Mesothelial cell of epicardium (in vitro differentiated cells): ENCODE data around the gene FAM222A. TPM values are rescaled to one million over a fixed set of nuclear protein-coding genes. Genes with fewer than 3 reads are reported as not detected.

ENCODE experiments used
- DNase-seq, 2 experiments: peaks; one replicate each; pipeline ENCODE4 v3.0.0; 2021; ENCODE audit warnings: low spot score in 2 of 2; ENCODE audit not compliant: unreplicated experiment in 2 of 2
- H3K27ac Mint-ChIP-seq: 2 replicates; pipeline ENCODE4 v1.8.0; 2021; ENCODE audit warnings: mixed read lengths
- H3K27me3 Mint-ChIP-seq: 2 replicates; pipeline ENCODE4 v1.8.0; 2021; ENCODE audit warnings: low read depth, mixed read lengths
- H3K36me3 Mint-ChIP-seq: 2 replicates; pipeline ENCODE4 v1.8.0; 2021; ENCODE audit warnings: mixed read lengths
- H3K4me1 Mint-ChIP-seq: 2 replicates; pipeline ENCODE4 v1.8.0; 2021; ENCODE audit warnings: mixed read lengths
- H3K4me3 Mint-ChIP-seq: 2 replicates; pipeline ENCODE4 v1.8.0; 2021; ENCODE audit warnings: mild to moderate bottlenecking, moderate library complexity, mixed read lengths
- H3K9me3 Mint-ChIP-seq: 2 replicates; pipeline ENCODE4 v1.8.0; 2021; ENCODE audit warnings: mixed read lengths
- total RNA-seq: library from RNA; stranded (reverse); gene quantifications from 3 replicates; pipeline ENCODE4 v1.2.1, GENCODE V29; 2021
- TF ChIP-seq, protein P1 (sequence below): fragments of 200-600 bp; sonication (generic); IDR thresholded peaks from one replicate; pipeline ENCODE4 v1.5.0; 2021; ENCODE audit warnings: antibody characterized with exemption; ENCODE audit not compliant: unreplicated experiment

Gene FAM222A
- total RNA-seq, 1 donor from 2014 or later, result 1.1 TPM

DNA sequence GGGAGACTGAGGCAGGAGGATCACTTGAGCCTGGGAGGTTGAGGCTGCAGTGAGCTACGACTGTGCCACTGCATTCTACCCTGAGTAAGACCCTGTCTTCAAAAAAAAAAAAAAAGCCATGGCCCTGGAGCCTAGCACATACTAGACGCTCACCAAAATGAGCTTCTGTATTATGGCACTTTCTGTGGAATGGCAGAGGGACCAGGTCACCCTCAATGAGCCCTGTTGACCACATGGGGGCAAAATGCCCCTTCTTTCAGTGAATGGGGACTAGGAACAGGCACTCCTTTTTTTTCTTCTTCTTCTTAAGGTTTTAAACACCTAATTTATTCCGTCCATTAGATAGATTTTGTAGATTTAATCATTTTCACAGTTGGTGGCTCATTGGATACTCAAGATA lies 50.5 kb downstream of the FAM222A start:
- Mint-ChIP-seq H3K27ac (no peak overlapping the region), H3K4me3 (no peak overlapping the region), H3K36me3 (no peaks in the 10 kb centered on the region), H3K4me1 (no peaks in the 10 kb centered on the region), H3K9me3 (no peaks in the 10 kb centered on the region), H3K27me3 (no peaks in the 10 kb centered on the region)
- no peak for DNase-seq
- TF ChIP-seq, protein P1, sequence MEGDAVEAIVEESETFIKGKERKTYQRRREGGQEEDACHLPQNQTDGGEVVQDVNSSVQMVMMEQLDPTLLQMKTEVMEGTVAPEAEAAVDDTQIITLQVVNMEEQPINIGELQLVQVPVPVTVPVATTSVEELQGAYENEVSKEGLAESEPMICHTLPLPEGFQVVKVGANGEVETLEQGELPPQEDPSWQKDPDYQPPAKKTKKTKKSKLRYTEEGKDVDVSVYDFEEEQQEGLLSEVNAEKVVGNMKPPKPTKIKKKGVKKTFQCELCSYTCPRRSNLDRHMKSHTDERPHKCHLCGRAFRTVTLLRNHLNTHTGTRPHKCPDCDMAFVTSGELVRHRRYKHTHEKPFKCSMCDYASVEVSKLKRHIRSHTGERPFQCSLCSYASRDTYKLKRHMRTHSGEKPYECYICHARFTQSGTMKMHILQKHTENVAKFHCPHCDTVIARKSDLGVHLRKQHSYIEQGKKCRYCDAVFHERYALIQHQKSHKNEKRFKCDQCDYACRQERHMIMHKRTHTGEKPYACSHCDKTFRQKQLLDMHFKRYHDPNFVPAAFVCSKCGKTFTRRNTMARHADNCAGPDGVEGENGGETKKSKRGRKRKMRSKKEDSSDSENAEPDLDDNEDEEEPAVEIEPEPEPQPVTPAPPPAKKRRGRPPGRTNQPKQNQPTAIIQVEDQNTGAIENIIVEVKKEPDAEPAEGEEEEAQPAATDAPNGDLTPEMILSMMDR, result no peak

DNA sequence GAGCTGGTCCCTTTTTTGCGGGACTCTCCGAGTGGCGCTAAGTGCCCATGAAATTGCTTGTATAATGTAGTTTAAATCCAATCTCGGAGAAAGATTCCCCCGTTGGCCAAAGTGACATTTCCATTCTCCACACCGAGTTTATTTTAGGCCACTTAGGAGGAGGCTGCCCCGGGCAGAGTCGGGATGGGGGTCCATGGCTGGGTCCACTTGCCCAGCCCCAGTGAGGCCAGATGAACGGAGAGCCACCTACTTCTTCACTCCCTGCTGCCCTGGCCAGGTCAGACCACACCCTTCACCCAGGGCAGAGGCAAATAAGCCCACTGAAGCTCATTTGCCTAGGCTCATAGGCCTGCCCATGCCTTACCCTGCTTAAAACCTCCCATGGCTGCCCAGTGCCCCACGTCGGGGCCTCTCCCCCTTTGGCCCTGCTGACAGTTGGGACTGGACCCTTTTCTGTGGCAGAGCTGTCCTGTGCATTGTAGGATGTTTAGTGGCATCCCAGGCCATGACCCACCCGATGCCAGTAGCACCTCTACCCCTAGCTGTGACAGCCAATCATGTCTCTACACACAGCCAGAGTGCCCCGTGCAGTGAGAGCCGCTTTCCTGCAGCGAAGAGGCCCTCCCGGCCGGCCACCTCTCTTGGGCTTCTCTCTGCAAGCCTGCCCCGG lies 51.3 kb downstream of the FAM222A start:
- Mint-ChIP-seq H3K27ac (no peak overlapping the region), H3K27me3 (no peaks in the 10 kb centered on the region), H3K9me3 (no peaks in the 10 kb centered on the region), H3K4me1 (no peaks in the 10 kb centered on the region), H3K36me3 (no peaks in the 10 kb centered on the region), H3K4me3 (no peak overlapping the region)
- TF ChIP-seq, protein P1, result no peak
- DNase-seq, result no peak

DNA sequence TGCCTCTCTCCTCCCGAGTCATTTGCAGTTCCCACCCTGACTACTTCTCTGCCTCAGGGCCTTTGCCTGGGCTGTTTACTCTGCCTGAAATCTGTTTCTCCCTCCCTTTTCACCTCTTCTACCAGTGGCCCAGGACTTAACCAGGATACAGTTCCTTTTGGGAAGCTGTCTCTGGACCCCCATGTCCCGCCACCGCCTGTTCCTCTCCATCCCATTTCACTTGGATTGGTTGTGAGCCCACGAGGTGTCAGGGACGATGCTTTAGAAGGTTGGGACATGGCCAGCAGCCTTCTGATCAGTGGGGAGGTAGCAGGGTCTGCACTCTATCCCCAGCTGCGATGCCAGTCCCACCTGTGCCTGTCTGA lies 51.8 kb downstream of the FAM222A start:
- Mint-ChIP-seq H3K27me3 (no peaks in the 10 kb centered on the region), H3K36me3 (no peaks in the 10 kb centered on the region), H3K4me1 (no peaks in the 10 kb centered on the region), H3K4me3 (no peak overlapping the region), H3K9me3 (no peaks in the 10 kb centered on the region), H3K27ac (no peak overlapping the region)
- TF ChIP-seq, protein P1, result no peak
- no peak for DNase-seq

DNA sequence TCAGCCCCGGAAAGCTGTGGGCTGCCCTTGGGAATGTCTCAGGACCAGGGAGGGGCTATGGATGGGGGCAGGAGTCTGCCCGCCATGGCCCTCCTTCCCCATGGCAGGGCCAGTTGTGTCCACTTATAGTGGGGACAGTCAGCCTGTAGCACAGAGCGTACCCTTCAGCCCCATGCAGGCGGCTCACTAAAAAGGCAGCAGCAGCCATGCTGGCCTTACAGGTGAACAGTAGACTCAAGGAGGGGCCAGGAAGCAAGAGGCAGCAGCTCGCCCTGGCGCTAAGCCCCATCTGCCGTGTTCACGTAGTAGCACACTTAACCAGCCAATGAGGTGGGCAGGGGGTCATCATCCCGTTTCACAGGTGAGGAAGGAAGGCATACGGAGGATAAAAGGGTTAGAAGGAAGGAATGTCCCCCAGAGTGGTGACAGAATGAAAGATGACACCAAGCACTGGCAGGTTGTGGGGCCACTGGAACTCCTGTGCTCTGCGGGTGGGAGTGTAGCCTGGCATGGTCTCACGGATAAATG lies 52.7 kb downstream of the FAM222A start:
- Mint-ChIP-seq H3K27me3 (no peaks in the 10 kb centered on the region), H3K9me3 (no peaks in the 10 kb centered on the region), H3K36me3 (no peaks in the 10 kb centered on the region), H3K4me3 (no peak overlapping the region), H3K27ac (no peak overlapping the region), H3K4me1 (no peaks in the 10 kb centered on the region)
- no peak for DNase-seq
- TF ChIP-seq, protein P1, result no peak

DNA sequence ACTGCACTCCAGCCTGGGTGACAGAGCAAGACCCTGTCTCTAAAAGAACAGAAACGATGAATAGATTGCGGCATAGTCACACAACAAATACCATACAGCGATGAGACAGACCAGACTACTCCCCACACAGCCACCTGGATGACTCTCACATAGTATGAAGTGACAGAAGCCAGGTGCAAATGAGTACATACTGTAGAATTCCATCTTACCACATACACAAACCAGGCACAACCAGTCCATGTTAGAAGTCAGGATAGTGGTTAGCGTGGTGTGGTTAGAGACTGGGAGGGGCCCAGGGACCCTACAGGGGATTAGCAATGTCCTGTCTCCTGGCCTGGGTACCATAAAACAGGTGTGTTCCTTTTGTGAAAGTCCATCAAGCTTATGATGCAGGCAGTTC lies 53.8 kb downstream of the FAM222A start:
- no peaks in the 10 kb centered on the region for H3K9me3 Mint-ChIP-seq
- no peaks in the 10 kb centered on the region for H3K4me1 Mint-ChIP-seq
- peaks cover 1% of the 10 kb centered on the region for H3K27me3 Mint-ChIP-seq
- no peaks in the 10 kb centered on the region for H3K36me3 Mint-ChIP-seq
- H3K4me3 Mint-ChIP-seq, result no peak overlapping the region
- H3K27ac Mint-ChIP-seq, result no peak overlapping the region
- TF ChIP-seq, protein P1, result no peak
- no peak for DNase-seq
